BE2C (cell line): ENCODE results near the gene ZG16B.

ENCODE experiments used
- DNase-seq: peaks from one replicate; pipeline ENCODE4 v3.0.0-alpha.2; 2020
- H3K27me3 ChIP-seq: fragments of 250-450 bp; sonication (Bioruptor Pico); 2 replicates; pipeline ENCODE4 v1.5.1; 2020; ENCODE audit warnings: mild to moderate bottlenecking
- H3K36me3 ChIP-seq: fragments of 250-450 bp; sonication (Bioruptor Pico); 2 replicates; pipeline ENCODE4 v1.5.1; 2020; ENCODE audit warnings: mild to moderate bottlenecking
- H3K4me1 ChIP-seq: fragments of 250-450 bp; sonication (Bioruptor Pico); 2 replicates; pipeline ENCODE4 v1.5.1; 2020
- H3K4me3 ChIP-seq: 2 replicates; pipeline ENCODE4 v1.5.1; 2011; ENCODE audit warnings: low read depth, low read length
- H3K9me3 ChIP-seq: fragments of 250-450 bp; sonication (Bioruptor Pico); 2 replicates; pipeline ENCODE4 v1.5.1; 2020
- TF ChIP-seq, protein P1 (sequence below): IDR thresholded peaks from 2 replicates; pipeline ENCODE4 v1.5.1; 2012; ENCODE audit warnings: mild to moderate bottlenecking, low read depth, low read length

The ZG16B gene

DNA sequence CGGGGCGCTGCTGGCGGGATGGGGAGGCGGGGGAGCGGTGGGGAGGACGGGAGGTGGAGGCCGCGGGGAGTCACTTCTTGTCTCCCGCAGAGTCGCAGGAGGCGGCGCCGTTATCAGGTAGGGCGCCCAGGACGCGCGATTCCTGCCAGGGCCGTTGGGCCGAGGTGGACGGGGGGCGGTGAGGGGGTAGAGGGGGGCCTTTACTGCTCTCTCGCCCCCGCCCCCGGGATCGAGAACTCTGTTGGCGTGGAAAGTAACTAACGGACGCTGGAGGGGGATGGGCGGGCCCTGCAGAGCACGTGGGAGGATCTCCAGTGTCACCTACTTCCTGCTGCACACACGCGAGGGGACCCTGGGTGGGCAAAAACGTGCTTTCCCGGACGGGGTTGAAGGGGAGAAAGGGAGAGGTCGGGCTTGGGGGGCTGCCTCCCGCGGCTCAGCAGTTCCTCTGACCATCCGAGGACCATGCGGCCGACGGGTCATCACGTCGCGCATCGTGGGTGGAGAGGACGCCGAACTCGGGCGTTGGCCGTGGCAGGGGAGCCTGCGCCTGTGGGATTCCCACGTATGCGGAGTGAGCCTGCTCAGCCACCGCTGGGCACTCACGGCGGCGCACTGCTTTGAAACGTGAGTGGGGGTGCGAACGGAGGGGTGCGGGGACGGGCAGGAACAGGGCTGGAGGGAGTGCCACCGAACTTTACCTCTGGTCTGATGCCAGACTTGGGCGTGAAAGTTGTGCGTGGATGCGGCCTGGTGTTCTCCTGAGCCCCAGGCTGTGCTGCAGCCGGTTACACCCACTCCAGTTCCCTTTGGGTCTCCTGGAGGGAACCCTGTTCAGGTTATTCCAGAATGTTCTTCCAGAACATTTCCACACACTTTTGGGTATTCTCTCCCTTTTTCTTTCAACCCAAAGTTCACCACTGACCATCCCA is 12.5 kb upstream of the ZG16B start:
- no peaks in the 10 kb centered on the region for H3K36me3 ChIP-seq
- H3K9me3 ChIP-seq, result no peaks in the 10 kb centered on the region
- TF ChIP-seq, protein P1, sequence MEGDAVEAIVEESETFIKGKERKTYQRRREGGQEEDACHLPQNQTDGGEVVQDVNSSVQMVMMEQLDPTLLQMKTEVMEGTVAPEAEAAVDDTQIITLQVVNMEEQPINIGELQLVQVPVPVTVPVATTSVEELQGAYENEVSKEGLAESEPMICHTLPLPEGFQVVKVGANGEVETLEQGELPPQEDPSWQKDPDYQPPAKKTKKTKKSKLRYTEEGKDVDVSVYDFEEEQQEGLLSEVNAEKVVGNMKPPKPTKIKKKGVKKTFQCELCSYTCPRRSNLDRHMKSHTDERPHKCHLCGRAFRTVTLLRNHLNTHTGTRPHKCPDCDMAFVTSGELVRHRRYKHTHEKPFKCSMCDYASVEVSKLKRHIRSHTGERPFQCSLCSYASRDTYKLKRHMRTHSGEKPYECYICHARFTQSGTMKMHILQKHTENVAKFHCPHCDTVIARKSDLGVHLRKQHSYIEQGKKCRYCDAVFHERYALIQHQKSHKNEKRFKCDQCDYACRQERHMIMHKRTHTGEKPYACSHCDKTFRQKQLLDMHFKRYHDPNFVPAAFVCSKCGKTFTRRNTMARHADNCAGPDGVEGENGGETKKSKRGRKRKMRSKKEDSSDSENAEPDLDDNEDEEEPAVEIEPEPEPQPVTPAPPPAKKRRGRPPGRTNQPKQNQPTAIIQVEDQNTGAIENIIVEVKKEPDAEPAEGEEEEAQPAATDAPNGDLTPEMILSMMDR, result no peak
- no peak for DNase-seq
- H3K27me3 ChIP-seq, result no peaks in the 10 kb centered on the region
- no peak overlapping the region for H3K4me3 ChIP-seq
- H3K4me1 ChIP-seq, result no peaks in the 10 kb centered on the region

DNA sequence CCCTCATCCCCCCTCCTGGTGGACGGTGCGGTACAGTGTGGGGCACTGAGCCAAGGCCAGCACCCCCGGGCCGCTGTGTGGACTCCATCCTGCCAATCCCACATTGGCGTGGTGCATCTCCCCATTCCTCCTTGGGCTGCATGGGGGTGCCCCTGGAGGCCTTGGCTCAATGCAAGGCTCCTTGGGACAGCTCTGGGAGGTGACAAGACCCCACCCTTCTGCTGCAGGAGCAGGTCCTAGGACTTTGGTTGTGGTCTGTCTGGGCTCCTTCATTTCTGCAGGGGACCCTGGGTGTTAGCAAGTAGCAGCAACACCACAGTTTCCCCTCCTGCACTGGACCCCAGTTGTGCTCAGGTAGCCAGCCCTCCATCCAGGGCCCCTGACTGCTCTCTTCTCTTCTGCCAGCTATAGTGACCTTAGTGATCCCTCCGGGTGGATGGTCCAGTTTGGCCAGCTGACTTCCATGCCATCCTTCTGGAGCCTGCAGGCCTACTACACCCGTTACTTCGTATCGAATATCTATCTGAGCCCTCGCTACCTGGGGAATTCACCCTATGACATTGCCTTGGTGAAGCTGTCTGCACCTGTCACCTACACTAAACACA is 11.7 kb upstream of the ZG16B start:
- no peak for DNase-seq
- no peaks in the 10 kb centered on the region for H3K27me3 ChIP-seq
- TF ChIP-seq, protein P1, result no peak
- no peak overlapping the region for H3K4me3 ChIP-seq
- H3K9me3 ChIP-seq, result no peaks in the 10 kb centered on the region
- no peaks in the 10 kb centered on the region for H3K36me3 ChIP-seq
- H3K4me1 ChIP-seq, result no peaks in the 10 kb centered on the region

DNA sequence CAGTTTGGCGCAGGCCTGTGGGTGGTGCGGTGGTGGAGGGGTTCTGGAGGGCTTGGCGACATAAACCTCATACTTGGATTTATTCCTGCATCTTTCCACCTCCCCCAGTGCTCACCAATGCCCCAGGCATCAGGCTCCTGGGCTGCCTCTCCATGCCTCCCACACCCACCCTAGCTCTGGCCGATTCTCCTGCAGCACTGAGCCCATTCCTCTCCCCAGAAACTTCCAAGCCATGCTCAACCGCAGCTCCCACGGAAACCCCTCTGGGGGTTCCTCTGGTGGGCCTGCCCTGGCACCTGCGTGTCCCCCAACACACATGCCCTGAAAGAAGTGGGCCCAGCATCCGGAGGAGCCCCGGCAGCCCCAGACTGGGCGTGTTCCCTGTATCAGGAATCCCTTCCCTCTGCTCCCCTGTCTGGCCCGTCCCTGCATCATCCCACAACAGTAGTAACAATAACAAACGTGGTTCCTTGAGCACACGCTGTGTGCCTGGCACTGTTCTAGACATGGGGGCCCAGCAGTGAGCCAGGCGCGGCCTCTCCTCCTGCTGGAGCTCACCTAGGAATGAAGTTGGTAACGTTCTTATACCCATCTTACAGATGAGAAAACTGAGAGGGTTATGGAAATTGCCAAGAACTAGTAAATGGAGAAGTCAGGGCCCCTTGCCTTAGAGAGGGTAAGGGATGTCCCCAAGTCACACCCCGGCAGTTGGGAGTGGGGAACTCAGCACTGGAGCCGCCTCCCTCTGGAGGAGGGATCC is 10.7 kb upstream of the ZG16B start:
- Histone ChIP-seq H3K4me1 (no peaks in the 10 kb centered on the region), H3K36me3 (no peaks in the 10 kb centered on the region), H3K27me3 (no peaks in the 10 kb centered on the region), H3K4me3 (no peak overlapping the region), H3K9me3 (no peaks in the 10 kb centered on the region)
- no peak for DNase-seq
- TF ChIP-seq, protein P1, result no peak

DNA sequence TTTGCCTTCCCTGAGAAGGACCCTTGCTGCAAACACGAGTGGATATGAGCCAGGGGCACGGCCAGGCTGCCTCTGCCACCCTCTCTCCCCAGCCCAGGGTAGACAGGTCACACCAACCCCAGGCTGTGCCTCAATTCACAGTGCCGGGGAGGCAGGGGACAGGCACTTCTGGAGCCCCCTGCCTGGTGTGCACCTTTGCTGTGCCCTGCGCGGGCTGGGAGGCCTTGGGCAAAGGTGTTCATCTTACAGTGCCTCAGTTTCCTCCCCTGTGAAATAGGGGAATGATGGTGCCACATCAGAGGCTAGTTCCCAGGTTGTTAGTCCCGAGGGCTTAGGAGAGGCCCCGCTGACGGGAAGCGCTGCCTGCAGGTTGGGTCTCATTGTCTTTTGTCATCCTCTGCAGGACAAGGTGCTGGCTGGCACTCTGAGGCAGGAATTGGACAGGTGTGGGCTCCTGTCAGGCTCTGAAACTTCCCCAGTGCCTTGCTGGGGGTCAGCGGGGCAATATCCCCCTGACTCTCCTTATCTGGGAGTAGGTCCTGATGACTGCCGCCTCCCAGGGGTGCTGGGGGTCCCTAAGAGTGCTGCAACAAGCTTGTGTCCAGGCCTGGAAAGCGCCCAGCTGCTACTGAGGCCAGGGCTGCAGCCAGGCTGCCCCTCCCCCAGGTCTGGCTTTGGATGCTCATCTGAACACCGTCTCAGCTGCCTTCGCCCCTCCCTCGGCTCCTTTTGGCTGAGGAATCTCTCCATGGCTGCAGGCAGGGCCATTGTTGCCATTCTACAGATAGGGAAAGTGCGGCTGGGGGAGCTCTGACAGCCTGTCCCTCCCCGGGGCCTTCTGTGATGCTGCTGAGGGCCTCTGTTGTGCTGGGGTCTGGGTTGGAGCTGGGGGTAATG is 9.9 kb upstream of the ZG16B start:
- Histone ChIP-seq H3K36me3 (no peaks in the 10 kb centered on the region), H3K27me3 (no peaks in the 10 kb centered on the region), H3K4me1 (no peaks in the 10 kb centered on the region), H3K4me3 (no peak overlapping the region), H3K9me3 (no peaks in the 10 kb centered on the region)
- TF ChIP-seq, protein P1, result no peak
- no peak for DNase-seq

DNA sequence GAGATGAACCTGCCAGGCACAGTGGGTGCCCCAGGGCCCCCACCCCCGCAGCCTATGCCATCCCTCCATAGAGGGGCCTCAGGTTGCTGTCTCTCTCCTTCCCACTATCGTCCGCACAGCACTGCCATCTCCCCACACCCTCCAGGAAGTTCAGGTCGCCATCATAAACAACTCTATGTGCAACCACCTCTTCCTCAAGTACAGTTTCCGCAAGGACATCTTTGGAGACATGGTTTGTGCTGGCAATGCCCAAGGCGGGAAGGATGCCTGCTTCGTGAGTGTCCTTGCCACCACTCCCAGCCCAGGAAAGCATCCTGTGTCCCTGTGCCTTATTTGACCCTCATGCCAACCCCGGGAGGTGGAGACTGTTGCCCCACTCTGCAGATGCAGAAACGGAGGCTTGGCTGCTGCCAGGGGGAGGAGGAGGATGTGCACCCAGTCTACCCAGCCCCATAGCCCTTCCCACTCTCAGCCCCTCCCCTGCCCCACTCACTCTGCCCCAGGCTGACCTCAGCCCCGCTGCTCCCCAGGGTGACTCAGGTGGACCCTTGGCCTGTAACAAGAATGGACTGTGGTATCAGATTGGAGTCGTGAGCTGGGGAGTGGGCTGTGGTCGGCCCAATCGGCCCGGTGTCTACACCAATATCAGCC is 9.1 kb upstream of the ZG16B start:
- Histone ChIP-seq H3K27me3 (no peaks in the 10 kb centered on the region), H3K36me3 (no peaks in the 10 kb centered on the region), H3K9me3 (no peaks in the 10 kb centered on the region), H3K4me1 (no peaks in the 10 kb centered on the region), H3K4me3 (no peak overlapping the region)
- TF ChIP-seq, protein P1, result no peak
- no peak for DNase-seq
